Peyer's patch (tissue), 4 donors: ENCODE results near the gene PCGF3.
"Not testable (repeated sequence)": the region's sequence is repeated elsewhere in the genome, so short reads cannot be mapped to it uniquely, and the experiment has no call there.

Source experiments
- POLR2A ChIP-seq, 2 donors: fragments of 450-650 bp; IDR thresholded peaks; one replicate each; pipeline ENCODE4 v1.5.1; 2017; ENCODE audit warnings: antibody characterized with exemption in 2 of 2, mild to moderate bottlenecking in 2 of 2, moderate library complexity in 2 of 2
- TF ChIP-seq, protein P1 (sequence below), 6 experiments: fragments of 450-650 bp in 4 of 6; fragments of 200-600 bp in 2 of 6; sonication (generic) in 1 of 6; IDR thresholded peaks; one replicate each; pipeline ENCODE4 v1.5.1; 2017 to 2019; ENCODE audit warnings: antibody characterized with exemption in 6 of 6, mild to moderate bottlenecking in 3 of 6, moderate library complexity in 1 of 6

DNA sequence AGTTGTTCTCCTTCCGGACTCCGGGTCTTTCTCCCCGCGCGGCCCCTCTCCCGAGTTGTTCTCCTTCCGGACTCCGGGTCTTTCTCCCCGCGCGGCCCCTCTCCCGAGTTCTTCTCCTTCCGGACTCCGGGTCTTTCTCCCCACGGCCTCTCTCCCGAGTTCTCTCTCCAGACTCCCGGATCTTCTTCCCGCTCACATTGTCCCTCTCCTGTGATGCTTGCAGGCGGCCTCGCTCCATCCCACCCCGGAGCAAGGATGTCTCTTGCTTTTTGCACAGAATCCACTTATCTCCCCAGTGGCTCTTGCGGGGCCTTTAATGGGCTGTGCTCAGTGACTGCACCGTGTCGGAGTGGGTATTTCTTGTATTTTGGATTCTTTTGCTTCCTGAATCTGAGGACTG, 54.2 kb downstream of the PCGF3 start:
- TF ChIP-seq, protein P1, sequence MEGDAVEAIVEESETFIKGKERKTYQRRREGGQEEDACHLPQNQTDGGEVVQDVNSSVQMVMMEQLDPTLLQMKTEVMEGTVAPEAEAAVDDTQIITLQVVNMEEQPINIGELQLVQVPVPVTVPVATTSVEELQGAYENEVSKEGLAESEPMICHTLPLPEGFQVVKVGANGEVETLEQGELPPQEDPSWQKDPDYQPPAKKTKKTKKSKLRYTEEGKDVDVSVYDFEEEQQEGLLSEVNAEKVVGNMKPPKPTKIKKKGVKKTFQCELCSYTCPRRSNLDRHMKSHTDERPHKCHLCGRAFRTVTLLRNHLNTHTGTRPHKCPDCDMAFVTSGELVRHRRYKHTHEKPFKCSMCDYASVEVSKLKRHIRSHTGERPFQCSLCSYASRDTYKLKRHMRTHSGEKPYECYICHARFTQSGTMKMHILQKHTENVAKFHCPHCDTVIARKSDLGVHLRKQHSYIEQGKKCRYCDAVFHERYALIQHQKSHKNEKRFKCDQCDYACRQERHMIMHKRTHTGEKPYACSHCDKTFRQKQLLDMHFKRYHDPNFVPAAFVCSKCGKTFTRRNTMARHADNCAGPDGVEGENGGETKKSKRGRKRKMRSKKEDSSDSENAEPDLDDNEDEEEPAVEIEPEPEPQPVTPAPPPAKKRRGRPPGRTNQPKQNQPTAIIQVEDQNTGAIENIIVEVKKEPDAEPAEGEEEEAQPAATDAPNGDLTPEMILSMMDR (IDR thresholded peaks at IDR 0.05): not testable (repeated sequence)
- TF ChIP-seq POLR2A (IDR thresholded peaks at IDR 0.05): not testable (repeated sequence)
